DND-41 (cell line): ENCODE measurements around the gene ABLIM3.
"Not testable (repeated sequence)": the region's sequence is repeated elsewhere in the genome, so short reads cannot be mapped to it uniquely, and the experiment has no call there.

Source experiments
- ATAC-seq: fragments of 200-7000 bp; cut with Tn5 transposase; 3 replicates; pipeline ENCODE4 v1.9.1; 2021; ENCODE audit warnings: low read depth; ENCODE audit not compliant: insufficient read depth
- DNase-seq: peaks from one replicate; pipeline ENCODE4 v3.0.0-alpha.2; 2020
- H2AFZ ChIP-seq: 2 replicates; pipeline ENCODE4 v1.6.0; 2012; ENCODE audit warnings: low read depth, low read length
- H3K27ac ChIP-seq: 2 replicates; pipeline ENCODE4 v1.5.1; 2012; ENCODE audit warnings: low read length, inconsistent platforms
- H3K27me3 ChIP-seq: fragments of 200-600 bp; sonication (generic); 2 replicates; pipeline ENCODE4 v1.6.0; 2012; ENCODE audit warnings: low read length, mild to moderate bottlenecking, inconsistent platforms; ENCODE audit not compliant: insufficient read depth, poor library complexity
- H3K36me3 ChIP-seq: 2 replicates; pipeline ENCODE4 v1.5.1; 2012; ENCODE audit warnings: low read length, inconsistent platforms; ENCODE audit not compliant: insufficient read depth
- H3K4me1 ChIP-seq: 2 replicates; pipeline ENCODE4 v1.5.1; 2012; ENCODE audit warnings: mild to moderate bottlenecking, low read length; ENCODE audit not compliant: insufficient read depth
- H3K4me2 ChIP-seq: 2 replicates; pipeline ENCODE4 v1.6.0; 2012; ENCODE audit warnings: mild to moderate bottlenecking, moderate library complexity, low read length, inconsistent platforms; ENCODE audit not compliant: insufficient read depth
- H3K4me3 ChIP-seq, 2 experiments: fragments of 200-600 bp in 1 of 2; shearing (Covaris generic) in 1 of 2; 2 replicates each; pipeline ENCODE4 v1.5.1; 2012 to 2016; ENCODE audit warnings: inconsistent platforms in 2 of 2, low read length in 2 of 2, mild to moderate bottlenecking in 2 of 2, low read depth in 1 of 2, moderate library complexity in 1 of 2
- H3K79me2 ChIP-seq: 2 replicates; pipeline ENCODE4 v1.6.0; 2012; ENCODE audit warnings: low read length, inconsistent platforms; ENCODE audit not compliant: insufficient read depth
- H3K9ac ChIP-seq: 2 replicates; pipeline ENCODE4 v1.6.0; 2012; ENCODE audit warnings: low read depth, mild to moderate bottlenecking, inconsistent platforms, low read length, moderate library complexity
- H3K9me3 ChIP-seq: 2 replicates; pipeline ENCODE4 v1.5.1; 2012; ENCODE audit warnings: low read length, moderate library complexity, mild to moderate bottlenecking, inconsistent platforms; ENCODE audit not compliant: insufficient read depth, severe bottlenecking
- H4K20me1 ChIP-seq: 2 replicates; pipeline ENCODE4 v1.6.0; 2012; ENCODE audit warnings: low read length; ENCODE audit not compliant: insufficient read depth
- EZH2 ChIP-seq: IDR thresholded peaks from 3 replicates; pipeline ENCODE4 v1.6.1; 2012; ENCODE audit warnings: borderline replicate concordance, low read depth, mild to moderate bottlenecking, moderate library complexity, low read length, inconsistent platforms; ENCODE audit not compliant: severe bottlenecking
- TF ChIP-seq, protein P1 (sequence below): IDR thresholded peaks from 2 replicates; pipeline ENCODE4 v1.5.1; 2012; ENCODE audit warnings: borderline replicate concordance, low read length, moderate library complexity, mild to moderate bottlenecking; ENCODE audit not compliant: poor library complexity, severe bottlenecking; ENCODE audit errors: extremely low read depth

The ABLIM3 gene

GRCh38 chr5:149271716-149272563 lies 130.6 kb downstream of the ABLIM3 start, which contains the start of gene AFAP1L1:
TSS of gene AFAP1L1 (plus strand) at chr5:149271859. CDS start at chr5:149271969, 110 bp downstream.
- H4K20me1 ChIP-seq: no peaks in the 10 kb centered on the region
- H2AFZ ChIP-seq: no peak within 1 kb of the TSS
- peaks cover 9% of the 10 kb centered on the region for H3K9me3 ChIP-seq
- no peak within 1 kb of the TSS for H3K27ac ChIP-seq
- DNase-seq (no peak), ATAC-seq (no peak)
- H3K4me2 ChIP-seq: no peak within 1 kb of the TSS
- H3K4me1 ChIP-seq: no peaks in the 10 kb centered on the region
- no peak within 1 kb of the TSS for H3K9ac ChIP-seq
- H3K79me2 ChIP-seq: no peaks in the 10 kb centered on the region
- H3K4me3 ChIP-seq: no peak within 1 kb of the TSS
- H3K27me3 ChIP-seq: no peaks in the 10 kb centered on the region
- no peaks in the 10 kb centered on the region for H3K36me3 ChIP-seq
- TF ChIP-seq, protein P1, sequence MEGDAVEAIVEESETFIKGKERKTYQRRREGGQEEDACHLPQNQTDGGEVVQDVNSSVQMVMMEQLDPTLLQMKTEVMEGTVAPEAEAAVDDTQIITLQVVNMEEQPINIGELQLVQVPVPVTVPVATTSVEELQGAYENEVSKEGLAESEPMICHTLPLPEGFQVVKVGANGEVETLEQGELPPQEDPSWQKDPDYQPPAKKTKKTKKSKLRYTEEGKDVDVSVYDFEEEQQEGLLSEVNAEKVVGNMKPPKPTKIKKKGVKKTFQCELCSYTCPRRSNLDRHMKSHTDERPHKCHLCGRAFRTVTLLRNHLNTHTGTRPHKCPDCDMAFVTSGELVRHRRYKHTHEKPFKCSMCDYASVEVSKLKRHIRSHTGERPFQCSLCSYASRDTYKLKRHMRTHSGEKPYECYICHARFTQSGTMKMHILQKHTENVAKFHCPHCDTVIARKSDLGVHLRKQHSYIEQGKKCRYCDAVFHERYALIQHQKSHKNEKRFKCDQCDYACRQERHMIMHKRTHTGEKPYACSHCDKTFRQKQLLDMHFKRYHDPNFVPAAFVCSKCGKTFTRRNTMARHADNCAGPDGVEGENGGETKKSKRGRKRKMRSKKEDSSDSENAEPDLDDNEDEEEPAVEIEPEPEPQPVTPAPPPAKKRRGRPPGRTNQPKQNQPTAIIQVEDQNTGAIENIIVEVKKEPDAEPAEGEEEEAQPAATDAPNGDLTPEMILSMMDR: no peak
- TF ChIP-seq EZH2: no peak

GRCh38 chr5:149272781-149273180 lies 131.5 kb downstream of the ABLIM3 start:
- not testable (repeated sequence) for H4K20me1 ChIP-seq, ATAC-seq, H3K9ac ChIP-seq, H2AFZ ChIP-seq, H3K9me3 ChIP-seq, DNase-seq, H3K79me2 ChIP-seq, H3K4me2 ChIP-seq, H3K27ac ChIP-seq, H3K4me1 ChIP-seq, H3K4me3 ChIP-seq, H3K36me3 ChIP-seq, H3K27me3 ChIP-seq

- Histone ChIP-seq H3K9me3 (peaks cover 8% of the 10 kb centered on the region), H3K36me3 (no peaks in the 10 kb centered on the region), H3K4me3 (no peak overlapping the region), H3K27ac (no peak overlapping the region), H3K27me3 (peaks cover 2% of the 10 kb centered on the region), H3K4me1 (no peaks in the 10 kb centered on the region), H3K79me2 (no peaks in the 10 kb centered on the region), H4K20me1 (no peaks in the 10 kb centered on the region), H3K9ac (no peak overlapping the region), H2AFZ (no peak overlapping the region), H3K4me2 (no peak overlapping the region)
- no peak for ATAC-seq
- DNase-seq: no peak
- TF ChIP-seq EZH2: no peak
- TF ChIP-seq, protein P1: no peak
Observed at GRCh38 chr5:149273237-149273636, 131.9 kb downstream of the ABLIM3 start.

DNA sequence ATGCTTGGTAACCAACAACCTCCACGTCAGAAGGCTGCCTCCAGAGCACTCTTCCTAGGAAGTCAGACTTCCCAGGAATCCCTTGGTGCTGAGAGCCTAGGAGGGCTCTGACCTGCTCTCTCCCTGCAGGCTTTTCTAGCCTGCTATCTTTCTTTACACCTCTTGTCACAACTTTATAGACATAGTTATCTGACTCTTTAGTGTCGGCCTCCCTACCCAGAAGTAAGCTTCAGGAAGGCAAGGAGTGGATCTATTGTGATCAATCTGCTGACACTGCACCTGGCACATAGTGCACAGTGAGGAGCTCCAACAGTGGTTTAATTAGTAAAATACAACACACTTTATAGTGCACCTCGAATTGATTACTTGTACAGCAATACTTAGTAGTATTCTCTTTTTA lies 132.7 kb downstream of the ABLIM3 start:
- Histone ChIP-seq H3K27me3 (peaks cover 3% of the 10 kb centered on the region), H2AFZ (no peak overlapping the region), H3K27ac (no peak overlapping the region), H3K79me2 (no peaks in the 10 kb centered on the region), H4K20me1 (no peaks in the 10 kb centered on the region), H3K4me2 (no peak overlapping the region), H3K9me3 (peaks cover 2% of the 10 kb centered on the region), H3K9ac (no peak overlapping the region), H3K4me1 (no peaks in the 10 kb centered on the region), H3K36me3 (no peaks in the 10 kb centered on the region), H3K4me3 (no peak overlapping the region)
- DNase-seq (no peak), ATAC-seq (no peak)
- TF ChIP-seq, protein P1: no peak
- no peak for TF ChIP-seq EZH2
